Measurements from ENCODE around the gene SLIT3.
"Not testable (repeated sequence)": the region's sequence is repeated elsewhere in the genome, so short reads cannot be mapped to it uniquely, and the experiment has no call there.

SLIT3 gene

GRCh38 chr5:169216866-169217265 lies 84.1 kb downstream of the SLIT3 start:
- DNase-seq: no peak

- DNase-seq: no peak
Observed at GRCh38 chr5:169213479-169213878, 87.5 kb downstream of the SLIT3 start.

GRCh38 chr5:169211761-169212160 lies 89.2 kb downstream of the SLIT3 start:
- not testable (repeated sequence) for DNase-seq

- no peak for DNase-seq
Observed at GRCh38 chr5:169204788-169205400, 96.0 kb downstream of the SLIT3 start.

- DNase-seq: no peak
Observed at GRCh38 chr5:169202969-169203368, 98.0 kb downstream of the SLIT3 start.

- DNase-seq: no peak
Observed at GRCh38 chr5:169201597-169201996, 99.3 kb downstream of the SLIT3 start.

- no peak for DNase-seq
Observed at GRCh38 chr5:169200125-169200778, 100.7 kb downstream of the SLIT3 start.

- no peak for DNase-seq
Observed at GRCh38 chr5:169197343-169197742, 103.6 kb downstream of the SLIT3 start.

DNA sequence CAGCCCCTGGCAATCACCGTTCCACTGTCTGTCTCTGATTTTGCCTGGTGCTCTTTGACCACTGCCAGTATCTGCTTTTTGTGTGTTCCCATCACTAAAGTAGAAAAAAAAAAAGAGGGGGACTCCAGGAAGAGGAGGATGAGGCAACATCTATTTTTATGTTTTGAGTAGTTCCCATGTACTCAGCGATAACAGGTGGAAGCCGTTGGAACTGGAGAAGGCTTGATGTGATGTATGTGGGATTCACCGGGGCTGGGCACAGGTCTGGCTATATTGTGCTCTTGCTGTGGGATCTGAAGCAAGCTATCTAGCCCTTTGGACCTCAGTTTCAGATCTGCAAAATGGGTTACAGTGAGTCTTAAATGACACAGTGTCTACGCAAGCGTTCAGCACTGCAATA lies 104.9 kb downstream of the SLIT3 start:
- no peak for DNase-seq

DNA sequence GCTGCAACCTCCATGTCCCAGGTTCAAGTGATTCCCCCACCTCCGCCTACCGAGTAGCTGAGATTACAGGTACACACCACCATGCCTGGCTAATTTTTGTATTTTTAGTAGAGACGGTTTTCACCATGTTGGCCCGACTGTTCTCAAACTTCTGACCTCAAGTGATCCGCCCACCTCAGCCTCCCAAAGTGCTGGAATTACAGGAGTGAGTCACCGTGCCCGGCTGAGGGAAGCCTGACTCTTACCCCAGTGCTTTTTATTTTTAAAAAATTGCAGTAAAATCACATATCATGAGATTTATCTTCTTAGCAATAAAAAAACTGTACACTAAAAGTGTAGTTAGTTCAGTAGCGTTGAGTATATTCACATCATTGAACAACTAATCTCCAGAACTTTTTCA lies 105.3 kb downstream of the SLIT3 start:
- no peak for DNase-seq

- DNase-seq: no peak
Observed at GRCh38 chr5:169192536-169192935, 108.4 kb downstream of the SLIT3 start.

GRCh38 chr5:169190849-169191248 lies 110.1 kb downstream of the SLIT3 start:
- no peak for DNase-seq

DNA sequence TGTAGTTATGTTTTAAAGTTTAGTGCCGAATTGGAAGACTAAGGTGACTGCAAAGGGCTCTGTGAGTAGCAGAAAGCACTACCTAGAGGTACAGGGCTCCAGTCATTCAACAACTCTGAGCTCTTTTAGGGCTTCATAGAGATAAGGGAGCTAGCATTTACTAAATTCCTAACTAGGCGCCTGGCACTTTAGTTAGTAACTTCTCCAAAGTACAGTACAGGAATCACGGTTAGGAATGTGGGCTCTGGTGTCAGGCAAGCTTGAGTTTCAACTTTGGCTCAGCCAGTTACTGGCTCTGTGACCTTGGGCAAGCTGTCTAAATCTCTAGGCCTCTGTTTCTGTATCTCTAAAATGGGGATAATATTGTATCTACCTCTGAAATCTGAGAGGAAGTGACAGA lies 115.3 kb downstream of the SLIT3 start:
- no peak for DNase-seq

- DNase-seq: no peak
Observed at GRCh38 chr5:169183576-169183975, 117.4 kb downstream of the SLIT3 start.

DNA sequence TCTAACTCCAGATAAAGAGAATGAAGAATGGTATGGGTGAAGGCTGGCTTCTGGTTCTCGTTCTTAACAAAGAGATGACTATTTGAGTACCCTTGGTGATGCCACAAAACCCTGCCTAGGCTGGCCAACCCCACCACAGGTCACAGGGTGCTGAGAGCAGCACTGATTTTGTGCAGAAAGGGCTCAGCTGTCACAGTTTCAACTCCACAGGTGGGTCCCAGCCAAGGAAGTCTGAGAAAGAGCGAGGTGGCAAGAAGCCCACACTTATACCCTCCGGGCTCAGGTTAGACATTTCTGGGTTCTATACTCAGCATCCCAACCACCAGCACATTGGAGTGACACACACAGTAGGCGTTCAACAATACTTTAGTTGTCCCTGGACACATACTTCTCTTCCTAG lies 118.1 kb downstream of the SLIT3 start:
- DNase-seq: no peak

DNA sequence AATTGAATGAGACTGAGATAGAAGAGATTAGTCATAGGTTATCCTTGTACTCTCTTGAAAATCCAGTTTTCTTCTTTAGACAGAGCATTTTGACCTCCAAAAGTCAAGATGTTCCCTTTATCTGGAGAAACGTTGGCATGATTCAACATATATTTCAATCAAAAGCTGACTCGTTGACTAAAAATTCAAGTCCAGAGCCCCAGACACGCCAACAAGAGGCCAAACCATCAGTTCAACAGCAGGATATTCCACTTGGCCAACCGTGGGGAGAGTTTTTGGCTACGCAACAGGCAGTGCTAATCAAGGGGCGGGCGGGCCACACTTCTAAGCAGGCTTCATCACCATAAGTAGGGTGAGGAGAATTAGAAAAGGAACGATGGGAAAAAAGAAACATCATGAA lies 119.1 kb downstream of the SLIT3 start:
- DNase-seq: no peak

DNA sequence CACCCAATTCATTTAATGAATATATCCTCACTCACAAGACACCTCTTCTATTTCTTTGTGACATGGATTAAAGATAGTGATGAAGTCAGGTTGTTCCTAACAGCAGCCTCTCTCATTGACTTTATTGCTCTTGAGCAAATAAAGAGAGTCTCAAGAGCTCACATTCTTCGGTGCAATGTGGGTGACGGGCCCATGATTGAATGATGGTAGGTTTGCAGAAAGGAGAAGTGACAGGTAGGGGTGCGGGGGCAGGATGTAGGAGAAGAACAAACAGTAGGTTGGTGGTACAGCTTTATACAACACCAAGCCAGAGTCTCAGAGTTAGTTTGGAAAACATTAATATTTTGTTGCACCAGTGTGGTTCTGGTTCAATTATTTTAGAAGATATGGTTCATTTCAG lies 122.2 kb downstream of the SLIT3 start:
- DNase-seq: no peak

GRCh38 chr5:169178274-169178673 lies 122.7 kb downstream of the SLIT3 start:
- DNase-seq: no peak

DNA sequence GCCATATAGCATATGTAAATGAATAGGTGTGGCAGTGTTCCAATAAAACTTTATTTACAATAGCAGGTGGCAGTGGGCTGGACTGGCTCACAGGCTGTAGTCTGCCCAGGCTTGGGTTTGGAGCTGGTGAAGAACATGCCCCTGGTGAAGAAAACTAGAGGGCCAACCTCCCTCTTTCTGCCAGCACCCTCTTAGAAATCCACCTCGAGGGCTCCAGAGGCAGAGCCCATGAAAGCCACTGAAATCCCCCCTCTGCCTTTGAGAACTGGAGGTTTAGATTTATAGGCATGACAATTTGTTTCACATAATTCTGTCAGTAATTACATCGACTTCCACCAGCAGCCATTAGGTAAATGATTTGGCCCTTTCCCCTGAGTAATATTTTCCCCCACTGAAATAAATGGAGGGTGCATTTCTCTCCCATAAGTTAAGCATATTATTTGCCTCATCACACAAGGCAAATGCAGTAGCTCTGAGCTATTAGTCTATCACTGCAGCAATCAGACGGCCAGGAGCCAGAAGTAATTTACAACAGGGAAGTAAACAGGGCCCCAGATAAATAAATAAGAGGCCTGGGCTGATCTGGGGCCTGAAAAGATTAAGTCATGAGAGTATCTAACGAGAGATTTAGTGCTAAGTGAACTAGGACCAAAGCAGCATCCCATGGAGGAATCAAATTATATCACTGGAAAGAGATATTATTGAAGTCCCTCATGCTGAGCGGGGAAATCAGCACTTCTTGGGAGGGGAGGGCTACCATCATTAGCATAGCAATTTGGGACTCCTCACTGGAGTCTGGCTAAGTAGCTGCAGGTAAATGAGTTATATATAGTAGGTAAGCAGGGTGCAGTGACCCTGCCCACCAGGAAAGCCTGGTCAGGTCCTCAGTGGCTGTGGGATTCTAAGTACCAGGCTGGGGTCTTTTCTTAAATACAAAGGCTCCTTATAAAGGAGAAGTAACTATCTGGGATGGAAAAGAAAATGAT lies 123.9 kb downstream of the SLIT3 start:
- DNase-seq: peak; percentile 59

- no peak for DNase-seq
Observed at GRCh38 chr5:169175733-169176132, 125.2 kb downstream of the SLIT3 start.

DNA sequence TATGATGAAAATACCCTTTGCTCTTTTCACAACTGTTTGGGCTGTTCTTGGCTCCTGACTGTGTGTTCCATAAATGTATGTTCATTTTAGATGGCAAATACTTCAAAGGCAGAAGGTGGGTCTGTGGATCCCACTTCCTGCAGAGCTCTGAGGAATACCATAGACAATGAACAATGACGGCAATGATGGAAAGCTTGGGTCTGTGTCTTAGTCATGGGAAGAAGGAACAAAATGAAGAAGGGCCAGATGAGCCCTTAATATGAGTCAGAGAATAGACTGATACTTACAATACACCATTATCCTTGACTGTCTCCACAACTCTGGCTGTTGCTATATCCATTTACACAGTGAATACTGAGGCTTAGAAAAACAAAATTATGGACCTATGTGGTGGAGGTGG lies 126.0 kb downstream of the SLIT3 start:
- no peak for DNase-seq

- no peak for DNase-seq
Observed at GRCh38 chr5:169173372-169173771, 127.6 kb downstream of the SLIT3 start.

GRCh38 chr5:169171515-169171914 lies 129.4 kb downstream of the SLIT3 start:
- DNase-seq: no peak

DNA sequence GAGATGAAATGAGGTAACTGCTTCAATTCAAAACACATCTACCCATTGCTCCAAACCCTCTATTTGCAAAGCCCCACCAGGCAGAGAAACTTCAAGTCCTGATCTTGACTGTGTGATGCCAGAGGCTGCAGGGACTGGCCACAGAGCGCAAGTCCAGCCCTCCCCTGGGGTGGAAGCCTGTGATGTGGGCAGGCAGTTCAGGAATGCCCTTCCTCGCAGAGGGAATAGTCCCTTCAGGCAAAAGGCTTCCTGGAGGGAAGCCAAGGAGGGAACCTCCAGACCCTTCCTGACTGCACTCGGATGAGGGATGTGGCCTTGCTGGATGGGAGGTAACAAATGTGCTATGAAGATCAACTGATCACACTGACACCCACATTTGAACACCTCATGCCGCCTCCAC lies 131.2 kb downstream of the SLIT3 start:
- no peak for DNase-seq

All from NCI-H1048 (cell line).